ENCODE measurements around the gene TMEM236.

TMEM236 gene

DNA sequence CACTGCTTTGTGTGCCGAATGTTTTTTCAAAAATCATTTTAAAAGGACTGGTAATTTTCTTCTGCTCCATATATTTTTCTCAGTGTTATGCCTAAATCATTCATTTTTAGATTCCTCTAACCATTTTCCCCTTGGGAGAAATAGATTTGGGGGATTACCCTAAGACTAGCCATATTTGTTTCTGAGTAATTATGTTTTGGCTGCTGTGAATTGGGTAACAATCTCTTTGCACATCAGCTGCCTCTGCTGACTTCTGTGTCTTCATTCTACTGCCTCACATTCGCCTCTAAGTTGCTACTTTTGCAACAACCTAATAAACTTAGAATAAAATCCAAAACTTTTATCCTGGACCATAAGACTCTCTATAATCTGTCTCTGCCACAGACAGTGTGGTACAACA is 38.6 kb downstream of the TMEM236 start:
- Histone ChIP-seq H4K20me1 (ENCODE audit: low read depth, low read length) (no peaks in the 10 kb centered on the region), H2AFZ (ENCODE audit: low read depth, low read length, severe bottlenecking) (no peak overlapping the region), H3K27ac (ENCODE audit: low read depth, low read length) (no peak overlapping the region), H3K9me2 (replicated peaks; ENCODE audit: insufficient read depth, low read length) (no peaks in the 10 kb centered on the region), H3K9me3 (ENCODE audit: insufficient read depth, low read length) (no peaks in the 10 kb centered on the region), H3K79me2 (ENCODE audit: insufficient read depth, low read length) (no peaks in the 10 kb centered on the region), H3F3A (ENCODE audit: insufficient read depth) (no peaks in the 10 kb centered on the region), H3K27me3 (ENCODE audit: low read length) (no peaks in the 10 kb centered on the region), H3K4me2 (ENCODE audit: low read depth, low read length, poor library complexity, severe bottlenecking) (no peak overlapping the region), H3K9ac (ENCODE audit: low read length) (no peak overlapping the region), H3K36me3 (ENCODE audit: low read length) (no peaks in the 10 kb centered on the region), H3K4me3 (ENCODE audit: insufficient read depth, low read length, poor library complexity, severe bottlenecking) (no peak overlapping the region)
- TF ChIP-seq, protein P1, sequence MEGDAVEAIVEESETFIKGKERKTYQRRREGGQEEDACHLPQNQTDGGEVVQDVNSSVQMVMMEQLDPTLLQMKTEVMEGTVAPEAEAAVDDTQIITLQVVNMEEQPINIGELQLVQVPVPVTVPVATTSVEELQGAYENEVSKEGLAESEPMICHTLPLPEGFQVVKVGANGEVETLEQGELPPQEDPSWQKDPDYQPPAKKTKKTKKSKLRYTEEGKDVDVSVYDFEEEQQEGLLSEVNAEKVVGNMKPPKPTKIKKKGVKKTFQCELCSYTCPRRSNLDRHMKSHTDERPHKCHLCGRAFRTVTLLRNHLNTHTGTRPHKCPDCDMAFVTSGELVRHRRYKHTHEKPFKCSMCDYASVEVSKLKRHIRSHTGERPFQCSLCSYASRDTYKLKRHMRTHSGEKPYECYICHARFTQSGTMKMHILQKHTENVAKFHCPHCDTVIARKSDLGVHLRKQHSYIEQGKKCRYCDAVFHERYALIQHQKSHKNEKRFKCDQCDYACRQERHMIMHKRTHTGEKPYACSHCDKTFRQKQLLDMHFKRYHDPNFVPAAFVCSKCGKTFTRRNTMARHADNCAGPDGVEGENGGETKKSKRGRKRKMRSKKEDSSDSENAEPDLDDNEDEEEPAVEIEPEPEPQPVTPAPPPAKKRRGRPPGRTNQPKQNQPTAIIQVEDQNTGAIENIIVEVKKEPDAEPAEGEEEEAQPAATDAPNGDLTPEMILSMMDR (IDR thresholded peaks at IDR 0.05; ENCODE audit: insufficient read depth, low read length, poor library complexity, severe bottlenecking): no peak
- TF ChIP-seq EZH2phosphoT487 (conservative IDR thresholded peaks at IDR 0.05; ENCODE audit: low read length): no peak

GRCh38 chr10:17792991-17793390 is 41.0 kb downstream of the TMEM236 start:
- Histone ChIP-seq H3K27me3 (ENCODE audit: low read length) (no peaks in the 10 kb centered on the region), H3K9me3 (ENCODE audit: insufficient read depth, low read length) (no peaks in the 10 kb centered on the region), H2AFZ (ENCODE audit: low read depth, low read length, severe bottlenecking) (no peak overlapping the region), H3K27ac (ENCODE audit: low read depth, low read length) (no peak overlapping the region), H3K4me2 (ENCODE audit: low read depth, low read length, poor library complexity, severe bottlenecking) (no peak overlapping the region), H3F3A (ENCODE audit: insufficient read depth) (no peaks in the 10 kb centered on the region), H3K9me2 (replicated peaks; ENCODE audit: insufficient read depth, low read length) (no peaks in the 10 kb centered on the region), H3K4me3 (ENCODE audit: insufficient read depth, low read length, poor library complexity, severe bottlenecking) (no peak overlapping the region), H3K9ac (ENCODE audit: low read length) (no peak overlapping the region), H3K79me2 (ENCODE audit: insufficient read depth, low read length) (no peaks in the 10 kb centered on the region), H3K36me3 (ENCODE audit: low read length) (no peaks in the 10 kb centered on the region), H4K20me1 (ENCODE audit: low read depth, low read length) (no peaks in the 10 kb centered on the region)
- TF ChIP-seq, protein P1 (IDR thresholded peaks at IDR 0.05; ENCODE audit: insufficient read depth, low read length, poor library complexity, severe bottlenecking): no peak
- TF ChIP-seq EZH2phosphoT487 (conservative IDR thresholded peaks at IDR 0.05; ENCODE audit: low read length): no peak

DNA sequence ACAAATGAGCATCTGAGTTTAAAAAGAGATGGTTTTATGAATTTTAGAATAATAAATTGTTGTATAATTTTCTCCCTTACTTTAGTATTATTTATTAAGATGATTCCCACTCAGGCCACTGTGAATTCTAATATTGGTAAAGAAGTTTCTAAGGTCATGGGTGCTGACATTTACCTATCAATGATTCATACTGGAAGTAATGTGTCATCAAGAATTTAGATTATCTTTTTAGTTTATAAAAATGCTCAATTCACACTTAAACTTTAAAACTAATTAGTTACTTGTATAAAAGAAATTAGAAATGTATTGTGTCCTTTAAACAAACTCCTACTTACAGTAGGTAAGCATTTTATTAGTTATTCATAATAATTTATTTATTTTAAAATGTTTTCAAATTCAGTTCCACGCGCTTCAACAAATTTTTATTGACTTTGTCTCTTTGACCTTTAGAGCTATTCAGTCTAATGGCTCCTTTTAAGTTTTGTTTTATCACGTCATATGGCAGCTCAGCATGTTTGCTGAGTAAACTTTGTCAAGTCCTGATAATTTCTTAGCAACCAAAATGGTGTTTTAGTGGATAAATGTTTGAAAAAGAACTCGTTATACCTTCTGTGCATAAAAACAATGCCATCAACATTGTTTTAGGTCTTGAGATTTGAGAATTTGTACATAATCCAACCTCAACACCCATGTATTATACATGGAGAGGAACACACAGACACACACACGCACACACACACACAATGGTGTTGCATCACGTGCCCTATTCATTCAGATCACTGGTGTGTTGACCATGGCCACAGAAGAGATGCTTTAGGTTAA is 42.0 kb downstream of the TMEM236 start:
- Histone ChIP-seq H2AFZ (ENCODE audit: low read depth, low read length, severe bottlenecking) (no peak overlapping the region), H3K36me3 (ENCODE audit: low read length) (no peaks in the 10 kb centered on the region), H4K20me1 (ENCODE audit: low read depth, low read length) (no peaks in the 10 kb centered on the region), H3F3A (ENCODE audit: insufficient read depth) (no peaks in the 10 kb centered on the region), H3K4me2 (ENCODE audit: low read depth, low read length, poor library complexity, severe bottlenecking) (no peak overlapping the region), H3K9ac (ENCODE audit: low read length) (no peak overlapping the region), H3K9me2 (replicated peaks; ENCODE audit: insufficient read depth, low read length) (no peaks in the 10 kb centered on the region), H3K79me2 (ENCODE audit: insufficient read depth, low read length) (no peaks in the 10 kb centered on the region), H3K4me3 (ENCODE audit: insufficient read depth, low read length, poor library complexity, severe bottlenecking) (no peak overlapping the region), H3K27ac (ENCODE audit: low read depth, low read length) (no peak overlapping the region), H3K27me3 (ENCODE audit: low read length) (no peaks in the 10 kb centered on the region), H3K9me3 (ENCODE audit: insufficient read depth, low read length) (no peaks in the 10 kb centered on the region)
- TF ChIP-seq EZH2phosphoT487 (conservative IDR thresholded peaks at IDR 0.05; ENCODE audit: low read length): no peak
- TF ChIP-seq, protein P1 (IDR thresholded peaks at IDR 0.05; ENCODE audit: insufficient read depth, low read length, poor library complexity, severe bottlenecking): no peak
